WTC11 (cell line): Measurements from ENCODE around the gene ZNF792. TPM values are rescaled to one million over a fixed set of nuclear protein-coding genes. Genes with fewer than 3 reads are reported as not detected.
A peak's percentile ranks its signal among the peaks of the same experiment; 100 is the strongest.

Experiments
- ATAC-seq: fragments of 200-7000 bp; cut with Tn5 transposase; 2 replicates; pipeline ENCODE4 v1.10.0; 2021; ENCODE audit warnings: mild to moderate bottlenecking, moderate library complexity
- CTCF ChIA-PET: fragments of 300-600 bp; sonication (Branson Sonifier 250); formaldehyde crosslinking; loops from one replicate; lab custom pipeline; 2021; ENCODE audit warnings: antibody characterized with exemption; lab: Charles Lee
- POLR2A ChIA-PET: fragments of 350-600 bp; sonication (Branson Sonifier 250); formaldehyde crosslinking; loops from one replicate; lab custom pipeline; 2021; ENCODE audit warnings: antibody characterized with exemption; lab: Charles Lee
- DNase-seq: peaks from one replicate; pipeline ENCODE4 v3.0.0; 2021; ENCODE audit warnings: low spot score
- H3K27ac Mint-ChIP-seq: 2 replicates; pipeline ENCODE4 v1.8.0; 2021; ENCODE audit warnings: mixed read lengths
- H3K27me3 Mint-ChIP-seq: 2 replicates; pipeline ENCODE4 v1.8.0; 2021; ENCODE audit warnings: low read depth, mild to moderate bottlenecking, moderate library complexity, mixed read lengths
- H3K36me3 Mint-ChIP-seq: 2 replicates; pipeline ENCODE4 v1.8.0; 2021; ENCODE audit warnings: mixed read lengths
- H3K4me1 Mint-ChIP-seq: 2 replicates; pipeline ENCODE4 v1.8.0; 2022; ENCODE audit warnings: mixed read lengths
- H3K4me3 Mint-ChIP-seq: 2 replicates; pipeline ENCODE4 v1.8.0; 2021; ENCODE audit warnings: mild to moderate bottlenecking, moderate library complexity, mixed read lengths
- H3K9me3 Mint-ChIP-seq: 2 replicates; pipeline ENCODE4 v1.8.0; 2021; ENCODE audit warnings: mixed read lengths
- ATF1 ChIP-seq: sonication (generic); formaldehyde crosslinking; IDR thresholded peaks from 2 replicates; pipeline ENCODE4 v1.8.1; 2023; ENCODE audit warnings: mild to moderate bottlenecking, moderate library complexity, missing genetic modification reagents
- ELF4 ChIP-seq: sonication (generic); formaldehyde crosslinking; IDR thresholded peaks from 2 replicates; pipeline ENCODE4 v1.8.1; 2022; ENCODE audit warnings: low read depth, mild to moderate bottlenecking, moderate library complexity, missing genetic modification reagents
- FOXP4 ChIP-seq: sonication (generic); formaldehyde crosslinking; IDR thresholded peaks from 2 replicates; pipeline ENCODE4 v1.8.0; 2022; ENCODE audit warnings: mild to moderate bottlenecking, missing genetic modification reagents
- HMGXB4 ChIP-seq: sonication (generic); formaldehyde crosslinking; IDR thresholded peaks from 2 replicates; pipeline ENCODE4 v1.8.1; 2023; ENCODE audit warnings: mild to moderate bottlenecking, moderate library complexity, missing genetic modification reagents
- NR2C2 ChIP-seq: sonication (generic); formaldehyde crosslinking; IDR thresholded peaks from 2 replicates; pipeline ENCODE4 v1.8.0; 2022; ENCODE audit warnings: mild to moderate bottlenecking, missing genetic modification reagents
- SMAD3 ChIP-seq: sonication (generic); formaldehyde crosslinking; IDR thresholded peaks from 2 replicates; pipeline ENCODE4 v1.8.0; 2022; ENCODE audit warnings: missing genetic modification reagents, mild to moderate bottlenecking, borderline replicate concordance
- TEAD4 ChIP-seq: sonication (generic); formaldehyde crosslinking; IDR thresholded peaks from 2 replicates; pipeline ENCODE4 v1.8.0; 2022; ENCODE audit warnings: mild to moderate bottlenecking, missing genetic modification reagents
- TP53 ChIP-seq: sonication (generic); formaldehyde crosslinking; IDR thresholded peaks from 2 replicates; pipeline ENCODE4 v1.8.1; 2023; ENCODE audit warnings: mild to moderate bottlenecking, missing genetic modification reagents
- ZNF121 ChIP-seq: sonication (generic); formaldehyde crosslinking; IDR thresholded peaks from 2 replicates; pipeline ENCODE4 v1.8.0; 2023; ENCODE audit warnings: missing genetic modification reagents
- ZNF423 ChIP-seq: fragments of 250-450 bp; sonication (Bioruptor Pico); IDR thresholded peaks from 2 replicates; pipeline ENCODE4 v2.1.2; 2022; ENCODE audit warnings: mild to moderate bottlenecking, moderate library complexity
- total RNA-seq: library from RNA; stranded (reverse); gene quantifications from 3 replicates; pipeline ENCODE4 v1.2.3, GENCODE V29; 2021
- TF ChIP-seq, protein P1 (sequence below): sonication (generic); formaldehyde crosslinking; IDR thresholded peaks from 2 replicates; pipeline ENCODE4 v1.8.1; 2023; ENCODE audit warnings: mild to moderate bottlenecking, missing genetic modification reagents, moderate library complexity
- TF ChIP-seq, protein P2 (sequence below): sonication (generic); formaldehyde crosslinking; IDR thresholded peaks from 2 replicates; pipeline ENCODE4 v1.8.0; 2023; ENCODE audit warnings: missing genetic modification reagents, mild to moderate bottlenecking, borderline replicate concordance

The ZNF792 gene
- total RNA-seq, 1 experiment from 2014 or later: 12.9 TPM

GRCh38 chr19:34991542-34992333, 27.7 kb upstream of the ZNF792 start:
- peaks cover 24% of the 10 kb centered on the region for H3K4me1 Mint-ChIP-seq
- POLR2A ChIA-PET: no interaction called here
- no peak overlapping the region for H3K4me3 Mint-ChIP-seq
- H3K27ac Mint-ChIP-seq: no peak overlapping the region
- peaks cover 7% of the 10 kb centered on the region for H3K9me3 Mint-ChIP-seq
- no peaks in the 10 kb centered on the region for H3K36me3 Mint-ChIP-seq
- DNase-seq: no peak
- H3K27me3 Mint-ChIP-seq: peaks cover 2% of the 10 kb centered on the region; the same call in 1 of the 2 replicates
- TF ChIP-seq NR2C2 (no peak), ZNF121 (peak; percentile 39; the same call in 1 of the 2 replicates)
- TF ChIP-seq, all 79 proteins: peak for 1
- CTCF ChIA-PET: no interaction called here
- ATAC-seq: no peak

GRCh38 chr19:34990578-34991192, 26.7 kb upstream of the ZNF792 start:
- DNase-seq (no peak), ATAC-seq (no peak)
- peaks cover 17% of the 10 kb centered on the region for H3K4me1 Mint-ChIP-seq
- H3K27me3 Mint-ChIP-seq: peaks cover 2% of the 10 kb centered on the region; the same call in 1 of the 2 replicates
- TF ChIP-seq ZNF121 (no peak), SMAD3 (CRISPR knock-in tag) (no peak), ZNF423 (no peak), HMGXB4 (CRISPR knock-in tag) (no peak), TEAD4 (CRISPR knock-in tag) (no peak), FOXP4 (CRISPR knock-in tag) (no peak), TP53 (CRISPR knock-in tag) (no peak), ELF4 (CRISPR knock-in tag) (no peak), ATF1 (CRISPR knock-in tag) (no peak)
- TF ChIP-seq, protein P1, sequence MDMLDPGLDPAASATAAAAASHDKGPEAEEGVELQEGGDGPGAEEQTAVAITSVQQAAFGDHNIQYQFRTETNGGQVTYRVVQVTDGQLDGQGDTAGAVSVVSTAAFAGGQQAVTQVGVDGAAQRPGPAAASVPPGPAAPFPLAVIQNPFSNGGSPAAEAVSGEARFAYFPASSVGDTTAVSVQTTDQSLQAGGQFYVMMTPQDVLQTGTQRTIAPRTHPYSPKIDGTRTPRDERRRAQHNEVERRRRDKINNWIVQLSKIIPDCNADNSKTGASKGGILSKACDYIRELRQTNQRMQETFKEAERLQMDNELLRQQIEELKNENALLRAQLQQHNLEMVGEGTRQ: no peak
- TF ChIP-seq, protein P2, sequence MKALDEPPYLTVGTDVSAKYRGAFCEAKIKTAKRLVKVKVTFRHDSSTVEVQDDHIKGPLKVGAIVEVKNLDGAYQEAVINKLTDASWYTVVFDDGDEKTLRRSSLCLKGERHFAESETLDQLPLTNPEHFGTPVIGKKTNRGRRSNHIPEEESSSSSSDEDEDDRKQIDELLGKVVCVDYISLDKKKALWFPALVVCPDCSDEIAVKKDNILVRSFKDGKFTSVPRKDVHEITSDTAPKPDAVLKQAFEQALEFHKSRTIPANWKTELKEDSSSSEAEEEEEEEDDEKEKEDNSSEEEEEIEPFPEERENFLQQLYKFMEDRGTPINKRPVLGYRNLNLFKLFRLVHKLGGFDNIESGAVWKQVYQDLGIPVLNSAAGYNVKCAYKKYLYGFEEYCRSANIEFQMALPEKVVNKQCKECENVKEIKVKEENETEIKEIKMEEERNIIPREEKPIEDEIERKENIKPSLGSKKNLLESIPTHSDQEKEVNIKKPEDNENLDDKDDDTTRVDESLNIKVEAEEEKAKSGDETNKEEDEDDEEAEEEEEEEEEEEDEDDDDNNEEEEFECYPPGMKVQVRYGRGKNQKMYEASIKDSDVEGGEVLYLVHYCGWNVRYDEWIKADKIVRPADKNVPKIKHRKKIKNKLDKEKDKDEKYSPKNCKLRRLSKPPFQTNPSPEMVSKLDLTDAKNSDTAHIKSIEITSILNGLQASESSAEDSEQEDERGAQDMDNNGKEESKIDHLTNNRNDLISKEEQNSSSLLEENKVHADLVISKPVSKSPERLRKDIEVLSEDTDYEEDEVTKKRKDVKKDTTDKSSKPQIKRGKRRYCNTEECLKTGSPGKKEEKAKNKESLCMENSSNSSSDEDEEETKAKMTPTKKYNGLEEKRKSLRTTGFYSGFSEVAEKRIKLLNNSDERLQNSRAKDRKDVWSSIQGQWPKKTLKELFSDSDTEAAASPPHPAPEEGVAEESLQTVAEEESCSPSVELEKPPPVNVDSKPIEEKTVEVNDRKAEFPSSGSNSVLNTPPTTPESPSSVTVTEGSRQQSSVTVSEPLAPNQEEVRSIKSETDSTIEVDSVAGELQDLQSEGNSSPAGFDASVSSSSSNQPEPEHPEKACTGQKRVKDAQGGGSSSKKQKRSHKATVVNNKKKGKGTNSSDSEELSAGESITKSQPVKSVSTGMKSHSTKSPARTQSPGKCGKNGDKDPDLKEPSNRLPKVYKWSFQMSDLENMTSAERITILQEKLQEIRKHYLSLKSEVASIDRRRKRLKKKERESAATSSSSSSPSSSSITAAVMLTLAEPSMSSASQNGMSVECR (CRISPR knock-in tag): no peak
- no peaks in the 10 kb centered on the region for H3K36me3 Mint-ChIP-seq
- H3K4me3 Mint-ChIP-seq: no peak overlapping the region
- ChIA-PET CTCF (interaction anchor here (1.4 kb wide), 1 partner anchor 54 kb away, joined by 4 read pairs; no protein-coding TSS in a partner anchor), POLR2A (no interaction called here)
- H3K27ac Mint-ChIP-seq: no peak overlapping the region
- H3K9me3 Mint-ChIP-seq: peaks cover 7% of the 10 kb centered on the region
